HG02763 (cell line): ENCODE data around the gene WNT9A.

Source experiments
- ATAC-seq: cut with Tn5 transposase; IDR thresholded peaks from one replicate; pipeline ENCODE4 v1.9.1; 2021; ENCODE audit warnings: mild to moderate bottlenecking, moderate library complexity; ENCODE audit not compliant: unreplicated experiment

WNT9A gene

GRCh38 chr1:227924833-227925574 lies 22.7 kb downstream of the WNT9A start:
- no peak for ATAC-seq

DNA sequence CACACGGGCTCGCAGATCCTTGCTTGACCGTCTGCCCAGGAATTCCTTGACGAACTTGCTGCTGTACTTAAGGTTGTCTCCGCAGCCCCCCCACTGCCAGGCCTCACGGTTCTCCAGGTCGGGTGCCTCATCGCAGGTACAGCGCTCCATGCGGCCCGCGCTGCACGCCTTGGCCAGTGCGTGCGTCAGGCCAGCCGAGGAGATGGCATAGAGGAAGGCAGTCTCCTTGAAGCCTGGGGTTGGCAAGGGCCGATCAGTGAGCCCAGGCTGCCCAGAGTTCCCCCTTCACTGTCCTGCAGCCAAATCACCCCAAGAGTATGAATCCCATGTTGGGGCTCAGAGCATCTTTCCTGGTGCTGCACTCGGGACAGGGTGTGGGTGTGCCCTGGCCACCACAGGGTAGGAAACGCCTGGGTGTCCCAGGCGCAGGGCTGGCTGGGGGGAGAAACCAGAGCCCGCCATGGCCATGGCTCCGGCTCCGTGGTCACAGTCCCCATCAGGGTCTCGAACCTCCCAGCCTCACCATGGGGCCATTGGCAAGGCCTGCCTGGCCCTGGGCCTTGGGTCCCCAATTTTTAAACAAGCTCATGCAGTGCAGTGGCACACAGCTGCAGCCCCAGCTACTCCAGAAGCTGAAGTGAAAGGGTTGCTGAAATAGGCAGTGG lies 23.4 kb downstream of the WNT9A start:
- ATAC-seq: no peak

GRCh38 chr1:227923353-227924167 lies 24.2 kb downstream of the WNT9A start:
- no peak for ATAC-seq

DNA sequence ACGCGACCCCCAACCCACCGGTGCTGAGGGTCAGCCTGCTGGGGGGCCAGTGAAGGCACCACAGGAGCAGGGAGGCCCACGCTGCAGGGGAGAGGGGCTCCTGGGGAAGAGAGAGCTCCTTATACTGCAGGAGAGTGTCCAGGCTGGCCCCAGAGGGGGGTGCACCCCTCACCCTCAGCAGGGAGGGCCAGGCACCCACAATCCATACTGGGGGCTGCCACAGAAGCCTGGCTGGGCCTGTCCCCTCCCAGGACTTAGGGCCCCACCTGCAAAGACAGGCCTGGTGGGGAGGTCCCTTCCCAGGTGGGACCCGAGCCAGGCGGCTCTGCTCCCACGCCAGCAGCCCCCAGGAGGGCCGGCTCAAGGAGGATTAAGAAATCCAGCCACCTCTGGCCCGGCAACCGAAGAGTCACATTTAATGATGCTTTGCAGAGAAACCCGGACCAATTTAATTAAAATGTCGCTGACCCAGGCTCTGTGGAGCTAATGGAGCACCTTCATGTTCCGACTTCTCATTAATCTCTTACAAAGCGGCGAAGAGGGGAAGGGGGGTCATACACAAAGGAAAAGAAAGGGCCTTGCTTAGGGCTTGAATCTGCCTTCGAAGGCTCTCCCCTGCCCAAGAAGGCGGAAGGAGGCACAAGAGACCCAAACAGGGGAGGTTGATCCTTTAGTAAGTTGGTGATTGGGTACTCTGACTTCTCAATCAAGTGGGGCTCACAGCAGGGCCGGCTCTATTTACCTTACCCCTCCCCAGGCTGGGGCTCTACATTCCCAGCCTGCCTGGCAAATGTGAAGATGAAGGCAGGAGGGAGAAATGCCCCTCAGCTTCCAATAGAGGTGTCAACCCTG lies 25.0 kb downstream of the WNT9A start:
- ATAC-seq: no peak

DNA sequence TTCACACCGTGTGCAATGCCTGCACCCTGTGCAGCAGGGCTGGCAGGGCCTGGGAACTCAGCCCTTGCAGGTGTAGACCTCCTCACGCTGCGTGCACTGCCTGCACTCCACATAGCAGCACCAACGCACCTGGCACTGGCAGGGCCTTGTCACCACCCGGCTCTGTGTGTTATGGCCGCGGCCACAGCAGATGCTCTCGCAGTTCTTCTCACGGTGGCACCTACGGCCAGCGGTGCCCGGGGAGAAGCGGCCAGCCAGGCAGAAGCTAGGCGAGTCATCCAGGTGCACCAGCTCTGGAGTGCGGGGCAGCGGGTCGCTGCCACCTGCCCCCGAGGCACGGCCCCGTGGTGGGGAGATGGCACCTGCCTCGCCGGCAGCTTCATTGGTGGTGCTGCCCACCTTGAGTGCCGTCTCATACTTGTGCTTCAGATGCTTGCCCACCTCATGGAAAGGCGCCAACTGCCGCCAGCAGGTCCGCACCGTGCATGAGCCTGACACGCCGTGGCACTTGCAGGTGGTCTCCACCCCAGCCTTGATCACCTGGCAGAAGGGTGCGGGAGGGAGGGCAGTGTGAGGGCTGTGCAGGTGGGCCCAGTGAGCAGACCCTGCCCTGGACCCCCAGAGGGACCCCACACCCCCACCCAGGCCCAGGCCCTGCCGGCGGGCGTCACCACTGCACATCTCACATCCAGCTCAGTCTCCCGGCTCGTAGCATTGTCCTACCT lies 26.1 kb downstream of the WNT9A start:
- ATAC-seq: no peak

GRCh38 chr1:227920896-227921295 lies 26.8 kb downstream of the WNT9A start:
- ATAC-seq: no peak

- no peak for ATAC-seq
Observed at GRCh38 chr1:227920426-227920825, 27.3 kb downstream of the WNT9A start.

DNA sequence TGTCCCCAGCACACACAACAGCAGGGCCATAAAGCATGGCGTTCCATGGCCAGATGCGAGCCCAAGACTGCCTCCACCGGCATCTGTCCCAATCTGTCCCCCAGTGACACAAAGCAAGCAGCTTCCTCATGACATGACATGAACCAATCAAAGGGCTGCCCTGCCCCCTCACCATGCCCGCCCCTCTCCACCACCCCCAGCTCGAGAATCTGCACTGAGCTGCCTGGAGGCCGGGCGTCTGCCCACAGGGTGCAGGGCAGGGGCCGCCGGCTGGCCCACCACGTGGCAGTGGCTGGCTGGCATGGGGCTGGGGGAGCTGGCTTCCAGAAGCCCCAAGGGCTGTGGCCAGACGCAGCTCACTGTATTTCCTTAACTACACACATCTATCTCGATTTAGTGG lies 27.8 kb downstream of the WNT9A start:
- no peak for ATAC-seq

DNA sequence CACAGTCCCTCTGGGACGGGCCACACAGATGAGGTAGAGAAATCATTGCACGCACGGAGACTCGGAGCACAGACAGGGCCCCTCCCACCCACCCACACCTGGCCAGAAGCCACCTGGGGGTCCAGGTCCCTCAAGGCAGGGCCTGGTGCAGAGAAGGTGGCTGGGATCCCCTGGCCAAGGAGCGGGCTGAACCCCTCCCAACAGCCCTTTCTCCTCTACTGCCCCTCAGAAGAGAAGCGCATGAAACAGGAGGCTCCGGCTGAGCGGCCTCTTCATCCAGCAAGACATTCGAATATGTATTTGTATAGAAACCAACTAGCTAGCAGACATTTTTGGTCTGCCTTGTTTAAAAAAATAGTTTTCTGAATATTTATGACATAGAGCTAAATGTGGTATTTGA lies 29.0 kb downstream of the WNT9A start:
- no peak for ATAC-seq

DNA sequence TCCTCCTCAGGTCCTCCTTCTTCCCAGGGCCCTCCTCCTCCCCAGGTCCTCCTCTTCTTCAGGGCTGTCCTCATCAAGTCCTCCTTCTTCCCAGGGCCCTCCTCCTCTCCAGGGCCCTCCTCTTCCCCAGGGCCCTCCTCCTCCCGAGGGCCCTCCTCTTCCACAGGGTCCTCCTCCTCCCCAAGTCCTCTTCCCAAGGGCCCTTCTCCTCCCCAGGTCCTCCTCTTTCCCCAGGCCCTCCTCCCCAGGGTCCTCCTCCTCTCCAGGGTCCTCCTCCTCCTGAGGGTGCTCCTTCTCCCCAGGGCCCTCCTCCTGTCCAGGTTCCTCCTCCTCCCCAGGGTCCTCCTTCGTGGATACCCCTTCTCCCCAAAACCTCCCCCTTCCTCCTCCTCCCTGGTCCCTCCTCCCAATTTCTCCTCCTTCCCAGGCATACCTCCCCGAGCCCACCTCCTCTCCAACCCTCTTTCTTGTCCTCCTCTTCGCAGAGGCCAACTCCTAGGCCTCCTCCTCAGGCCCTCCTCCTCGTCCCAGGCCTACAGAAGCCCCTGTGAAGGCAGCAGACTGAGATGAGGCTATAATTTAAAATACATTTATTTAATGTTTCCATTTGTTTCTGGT lies 29.5 kb downstream of the WNT9A start:
- ATAC-seq: no peak

DNA sequence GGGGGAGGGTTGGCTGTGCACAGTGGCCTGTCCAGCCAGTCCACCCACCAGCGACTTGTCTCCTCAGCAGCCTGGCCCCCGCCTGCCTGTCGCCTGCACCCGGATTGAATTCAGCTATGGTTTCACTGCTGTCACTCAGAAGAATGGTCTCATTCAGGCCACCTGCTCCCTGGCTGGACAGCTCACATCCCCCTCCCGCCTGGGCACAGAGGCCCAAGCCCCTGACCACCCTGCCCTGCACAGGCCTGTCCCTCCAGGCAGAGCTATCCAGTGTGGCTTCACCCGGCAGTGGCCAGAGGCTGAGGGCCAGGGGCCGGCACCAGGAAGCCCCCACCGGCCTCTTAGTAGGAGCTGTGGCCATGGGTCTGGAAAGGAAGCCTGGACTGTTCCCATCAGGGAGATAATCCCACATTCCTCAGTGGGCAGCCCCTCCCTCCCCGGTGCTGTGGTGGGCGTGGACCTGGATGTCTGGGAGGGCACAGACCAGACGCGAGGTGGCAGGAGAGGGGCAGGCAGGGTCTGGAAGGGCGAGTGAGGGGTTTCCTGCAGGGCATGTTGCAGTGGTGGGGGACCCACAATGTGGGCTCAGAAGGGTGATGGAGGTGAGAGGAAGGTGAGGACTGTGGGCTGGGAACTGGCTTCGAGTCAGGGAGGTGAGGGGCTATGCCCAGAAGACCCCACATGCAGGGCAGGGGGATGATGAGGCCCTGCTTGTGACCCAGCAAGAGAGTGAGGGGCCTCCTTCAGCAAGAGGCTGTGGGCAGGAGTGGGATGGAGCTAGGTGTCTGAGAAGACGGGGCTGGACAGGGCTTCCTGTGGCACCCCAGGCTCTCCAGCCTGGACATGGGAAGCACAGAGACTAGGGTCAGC lies 30.4 kb downstream of the WNT9A start:
- no peak for ATAC-seq

GRCh38 chr1:227916655-227917054 lies 31.1 kb downstream of the WNT9A start:
- no peak for ATAC-seq

DNA sequence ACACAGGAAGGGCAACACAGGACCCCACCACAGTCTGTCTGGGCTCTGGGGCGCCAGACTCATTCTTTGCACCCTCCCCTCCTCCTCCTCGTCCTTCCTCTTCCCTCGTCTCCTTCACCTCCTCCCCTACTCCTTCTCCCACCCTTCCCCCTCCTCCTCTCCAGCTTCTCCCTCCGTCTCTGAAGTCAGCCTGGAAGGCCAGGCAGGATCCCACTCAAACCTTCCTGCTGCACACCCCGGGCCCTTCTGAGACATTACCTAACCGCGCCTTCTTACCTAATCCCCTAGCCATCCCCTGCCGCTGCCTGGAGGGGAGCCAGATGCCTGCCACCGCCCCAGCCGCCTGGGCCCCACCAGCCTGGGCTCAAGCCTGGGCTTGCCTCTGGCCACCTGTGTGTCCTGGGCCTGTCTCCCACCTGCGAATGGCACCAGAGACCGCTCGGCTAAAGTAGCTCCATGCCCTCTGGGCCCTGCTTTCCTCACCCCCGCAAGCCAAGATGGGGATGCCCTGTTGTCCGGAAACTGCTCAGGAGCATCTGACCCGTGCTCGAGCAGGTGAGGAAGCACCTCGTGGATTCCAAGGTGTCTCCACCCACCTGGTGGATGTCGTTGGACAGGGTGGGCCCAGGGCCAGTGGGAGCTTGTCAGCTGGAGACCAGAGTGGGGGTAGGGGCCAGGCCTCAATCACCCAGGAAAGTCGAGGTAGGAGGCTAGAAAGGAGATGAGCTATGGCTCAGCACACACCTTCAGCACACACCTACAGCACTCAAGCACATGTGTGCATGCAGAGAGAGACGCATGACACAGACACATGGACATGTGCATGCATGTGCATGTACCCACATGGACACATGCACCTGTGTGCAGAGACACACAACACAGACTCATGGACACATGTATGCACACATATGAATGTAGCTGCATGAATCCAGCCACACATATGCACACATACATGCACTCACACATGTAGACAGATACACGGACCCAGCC lies 31.9 kb downstream of the WNT9A start:
- ATAC-seq: no peak

- no peak for ATAC-seq
Observed at GRCh38 chr1:227914801-227915563, 32.8 kb downstream of the WNT9A start.

- no peak for ATAC-seq
Observed at GRCh38 chr1:227913764-227914721, 33.7 kb downstream of the WNT9A start.

- ATAC-seq: no peak
Observed at GRCh38 chr1:227913396-227913763, 34.4 kb downstream of the WNT9A start.
